Naive thymus-derived CD4-positive, alpha-beta T cell (primary cell): ENCODE results near the gene SCN2B. TPM values are rescaled to one million over a fixed set of nuclear protein-coding genes. Genes with fewer than 3 reads are reported as not detected.

Source experiments
- ATAC-seq: fragments of 150-1000 bp; cut with Tn5 transposase; 2 replicates; pipeline ENCODE4 v1.10.0; 2021; ENCODE audit warnings: mild to moderate bottlenecking, moderate library complexity
- CTCF ChIA-PET: fragments of 350-600 bp; sonication (Branson Sonifier 250); formaldehyde crosslinking; loops from one replicate; lab custom pipeline; 2021; ENCODE audit warnings: antibody characterized with exemption; lab: Charles Lee
- POLR2A ChIA-PET: fragments of 350-600 bp; sonication (Branson Sonifier 250); formaldehyde crosslinking; loops from one replicate; lab custom pipeline; 2021; ENCODE audit warnings: antibody characterized with exemption, inconsistent platforms; lab: Charles Lee
- DNase-seq, 9 donors: peaks; one replicate each; pipeline versions ENCODE4 v3.0.0 to v3.0.0-alpha.2; 2020 to 2022; ENCODE audit warnings: mixed read lengths in 1 of 9
- H3K27ac ChIP-seq: one replicate; pipeline ENCODE4 v1.7.0; 2013; ENCODE audit warnings: mild to moderate bottlenecking, low read depth, low read length, moderate library complexity
- H3K27me3 ChIP-seq, 2 donors: one replicate each; pipeline ENCODE4 v1.7.0; 2013; ENCODE audit warnings: low read length in 2 of 2, mild to moderate bottlenecking in 2 of 2, moderate library complexity in 2 of 2; ENCODE audit not compliant: control insufficient read depth in 2 of 2, insufficient read depth in 2 of 2
- H3K36me3 ChIP-seq, 3 experiments: 1 replicate in 2 of 3; 2 replicates in 1 of 3; pipeline ENCODE4 v1.7.0; 2013; ENCODE audit warnings: low read length in 3 of 3, mild to moderate bottlenecking in 3 of 3, moderate library complexity in 1 of 3; ENCODE audit not compliant: insufficient read depth in 3 of 3, control insufficient read depth in 2 of 3
- H3K4me1 ChIP-seq, 2 donors: one replicate each; pipeline ENCODE4 v1.7.0; 2013; ENCODE audit warnings: low read length in 2 of 2, mild to moderate bottlenecking in 2 of 2, moderate library complexity in 1 of 2; ENCODE audit not compliant: control insufficient read depth in 2 of 2, insufficient read depth in 2 of 2
- H3K4me3 ChIP-seq: 2 replicates; pipeline ENCODE4 v1.7.0; 2013; ENCODE audit warnings: mild to moderate bottlenecking, low read length
- H3K9me3 ChIP-seq, 3 experiments: 1 replicate in 2 of 3; 2 replicates in 1 of 3; pipeline ENCODE4 v1.7.0; 2013; ENCODE audit warnings: low read length in 3 of 3; ENCODE audit not compliant: control insufficient read depth in 2 of 3
- H3K27ac Mint-ChIP-seq, 9 donors: one replicate each; pipeline ENCODE4 v1.8.0; 2020 to 2022; ENCODE audit warnings: mixed read lengths in 9 of 9, mild to moderate bottlenecking in 8 of 9, moderate library complexity in 5 of 9, inconsistent platforms in 2 of 9
- H3K27me3 Mint-ChIP-seq, 5 donors: one replicate each; pipeline ENCODE4 v1.8.0; 2021 to 2022; ENCODE audit warnings: mixed read lengths in 5 of 5, mild to moderate bottlenecking in 1 of 5
- H3K36me3 Mint-ChIP-seq, 5 donors: one replicate each; pipeline ENCODE4 v1.8.0; 2020 to 2022; ENCODE audit warnings: mixed read lengths in 5 of 5, mild to moderate bottlenecking in 3 of 5, inconsistent platforms in 1 of 5
- H3K4me1 Mint-ChIP-seq, 7 donors: one replicate each; pipeline ENCODE4 v1.8.0; 2020 to 2022; ENCODE audit warnings: mixed read lengths in 7 of 7, mild to moderate bottlenecking in 3 of 7, inconsistent platforms in 1 of 7
- H3K4me3 Mint-ChIP-seq, 10 donors: one replicate each; pipeline ENCODE4 v1.8.0; 2020 to 2022; ENCODE audit warnings: mild to moderate bottlenecking in 10 of 10, mixed read lengths in 10 of 10, moderate library complexity in 6 of 10, inconsistent platforms in 2 of 10
- H3K9me3 Mint-ChIP-seq, 11 donors: one replicate each; pipeline ENCODE4 v1.8.0; 2020 to 2022; ENCODE audit warnings: mixed read lengths in 11 of 11, mild to moderate bottlenecking in 4 of 11, inconsistent platforms in 1 of 11, moderate library complexity in 1 of 11
- intact Hi-C, 2 donors: fragments of 100-400 bp; cut with micrococcal nuclease; formaldehyde crosslinking; loops; one replicate each; pipeline ENCODE4 v1.15.1; 2023
- polyA plus RNA-seq, 2 donors: library from polyadenylated mRNA; unstranded; fragments of 300-500 nt; fragmentation: Illumina TruSeq; gene quantifications; one replicate each; pipeline ENCODE4 v1.2.3, GENCODE V29; 2021
- total RNA-seq, 6 experiments: library from RNA in 5 of 6; stranded (reverse) in 5 of 6; gene quantifications; 1 replicate in 5 of 6; 2 replicates in 1 of 6; pipeline ENCODE4 v1.2.3 and lab custom pipeline; 2021 to 2026

Gene SCN2B
- total and polyA plus RNA-seq, 7 experiments from 2014 or later, result not detected

DNA sequence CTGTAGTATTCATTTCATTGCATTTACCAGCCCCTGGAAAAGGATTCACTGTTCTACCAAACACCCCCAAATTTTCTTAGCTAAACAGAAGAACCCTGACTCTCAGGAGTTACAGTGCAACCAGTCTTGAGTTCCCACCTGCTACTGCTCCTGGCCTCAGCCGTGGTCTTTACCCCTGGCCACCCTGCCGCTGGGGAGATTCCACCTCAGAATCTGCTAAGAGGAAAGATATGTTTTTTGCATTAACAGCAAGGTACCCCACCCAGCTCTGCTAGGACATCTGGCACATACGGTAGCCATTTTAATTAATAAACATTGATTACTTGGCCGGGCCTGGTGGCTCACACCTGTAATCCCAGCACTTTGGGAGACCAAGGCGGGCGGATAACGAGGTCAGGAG lies 39.3 kb upstream of the SCN2B start:
- CTCF ChIA-PET, result interaction anchor here (0.7 to 4.6 kb wide), 6 partner anchors 10 to 45 kb away, joined by 3 to 25 read pairs (median 6); partner anchors contain the start of gene JAML
- no peaks in the 10 kb centered on the region for H3K9me3 ChIP-seq
- no peaks in the 10 kb centered on the region for H3K27me3 ChIP-seq
- peak overlapping the region; percentile 40 for H3K27ac ChIP-seq
- H3K36me3 Mint-ChIP-seq, result peaks cover 15 to 47% (median 33%) of the 10 kb centered on the region in 5 donors
- ATAC-seq (no peak), DNase-seq (no peak)
- no peak overlapping the region for H3K4me3 ChIP-seq
- no peaks in the 10 kb centered on the region for H3K9me3 Mint-ChIP-seq
- peaks cover 75 to 94% (median 91%) of the 10 kb centered on the region in 7 donors for H3K4me1 Mint-ChIP-seq
- peaks cover 6 to 22% (median 11%) of the 10 kb centered on the region in 3 experiments for H3K36me3 ChIP-seq
- POLR2A ChIA-PET, result interaction anchor here (0.6 to 7.5 kb wide), 11 partner anchors 10 to 126 kb away, joined by 3 to 64 read pairs (median 4); partner anchors contain the start of genes CD3D, JAML and MPZL3
- H3K27ac Mint-ChIP-seq, result peak overlapping the region in 5 of 9 donors; percentile 60 to 96 (median 90)
- no peaks in the 10 kb centered on the region for H3K27me3 Mint-ChIP-seq
- intact Hi-C loops, result loop anchor here (1.0 to 5.0 kb wide), 3 partner anchors 9 to 67 kb away; no protein-coding TSS in a partner anchor
- H3K4me3 Mint-ChIP-seq, result peak overlapping the region in 9 of 10 donors; percentile 62 to 83 (median 70)
- H3K4me1 ChIP-seq, result peaks cover 55 to 80% of the 10 kb centered on the region in 2 donors

DNA sequence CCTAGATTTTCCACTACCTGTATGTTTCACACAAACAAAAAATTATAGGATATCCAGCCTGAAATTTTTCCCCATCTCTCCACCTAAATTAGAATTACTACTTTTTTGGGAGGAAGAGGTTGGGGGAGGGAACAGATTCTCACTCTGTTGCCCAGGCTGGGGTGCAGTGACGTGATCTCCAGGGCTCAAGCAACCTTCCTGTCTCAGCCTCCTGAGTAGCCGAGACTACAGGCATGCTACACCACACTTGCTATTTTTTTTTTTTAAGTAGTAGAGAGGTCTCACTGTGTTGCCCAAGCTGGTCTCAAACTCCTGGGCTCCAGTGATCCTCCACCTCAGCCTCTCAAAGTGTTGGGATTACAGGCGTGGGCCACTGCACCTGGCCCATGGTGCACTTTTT lies 38.8 kb upstream of the SCN2B start:
- H3K27me3 Mint-ChIP-seq, result no peaks in the 10 kb centered on the region

DNA sequence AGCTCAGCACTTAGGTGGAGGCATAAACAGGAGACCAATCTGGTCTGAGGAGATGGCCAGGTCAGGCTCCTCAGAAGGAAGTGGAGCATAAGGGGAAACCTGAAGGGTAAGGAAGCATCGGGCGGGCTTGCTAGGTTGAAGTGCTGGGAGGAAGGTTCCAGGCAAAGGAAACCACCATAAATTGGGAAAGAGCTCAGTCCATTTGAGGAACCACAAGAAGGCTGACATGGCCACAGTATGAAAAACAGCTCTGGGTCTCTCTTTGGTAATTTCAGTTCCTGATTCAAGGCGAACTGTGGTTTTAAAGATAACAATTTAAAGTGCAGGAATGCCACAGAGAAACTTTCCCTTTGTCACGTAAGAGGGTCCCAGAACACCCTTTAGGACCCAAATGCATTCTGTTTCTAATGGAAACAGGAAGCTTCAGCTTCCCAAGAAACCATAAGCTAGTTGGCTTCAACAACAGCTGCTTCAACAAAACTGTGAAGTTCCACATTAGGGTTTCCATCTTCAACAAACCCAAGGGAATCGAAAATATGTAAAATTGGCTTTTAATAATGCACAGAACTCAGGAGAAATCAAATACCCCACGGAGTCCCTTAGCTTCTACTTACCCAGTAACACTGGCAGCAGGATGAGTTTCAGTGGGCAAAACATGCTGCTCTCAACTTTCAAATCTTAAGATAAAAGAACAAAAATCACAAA lies 37.9 kb upstream of the SCN2B start:
- peak overlapping the region in 8 of 10 donors; percentile 62 to 87 (median 76) for H3K4me3 Mint-ChIP-seq
- no peak overlapping the region for H3K27ac ChIP-seq
- no peaks in the 10 kb centered on the region for H3K27me3 Mint-ChIP-seq
- H3K4me1 Mint-ChIP-seq, result peaks cover 70 to 87% (median 77%) of the 10 kb centered on the region in 7 donors
- no peaks in the 10 kb centered on the region for H3K9me3 ChIP-seq
- intact Hi-C loops, result no loop called here
- peaks cover 44 to 66% of the 10 kb centered on the region in 2 donors for H3K4me1 ChIP-seq
- CTCF ChIA-PET, result interaction anchor here (0.8 to 4.7 kb wide), 10 partner anchors 9 to 81 kb away, joined by 3 to 25 read pairs (median 4); partner anchors contain the start of genes JAML and MPZL3
- H3K27ac Mint-ChIP-seq, result peak overlapping the region in 7 of 9 donors; percentile 59 to 96 (median 84)
- POLR2A ChIA-PET, result interaction anchor here (0.8 to 7.5 kb wide), 10 partner anchors 8 to 145 kb away, joined by 3 to 64 read pairs (median 4); partner anchors contain the start of genes CD3G, JAML, MPZL3 and UBE4A
- no peaks in the 10 kb centered on the region for H3K27me3 ChIP-seq
- H3K4me3 ChIP-seq, result no peak overlapping the region
- peak; percentile 61 for ATAC-seq
- no peak for DNase-seq
- H3K36me3 Mint-ChIP-seq, result peaks cover 13 to 49% (median 35%) of the 10 kb centered on the region in 5 donors
- H3K36me3 ChIP-seq, result peaks cover 6 to 29% (median 15%) of the 10 kb centered on the region in 3 experiments
- H3K9me3 Mint-ChIP-seq, result no peaks in the 10 kb centered on the region

More for the DNA sequence above, 38.8 kb upstream of the SCN2B start:
- Histone ChIP-seq H3K4me3 (no peak overlapping the region), H3K36me3 (peaks cover 6 to 27% (median 15%) of the 10 kb centered on the region in 3 experiments), H3K4me1 (peaks cover 50 to 75% of the 10 kb centered on the region in 2 donors), H3K27me3 (no peaks in the 10 kb centered on the region), H3K9me3 (no peaks in the 10 kb centered on the region), H3K27ac (peak overlapping the region; percentile 40)
- peak overlapping the region in 7 of 9 donors; percentile 44 to 96 (median 84) for H3K27ac Mint-ChIP-seq
- ATAC-seq (no peak), DNase-seq (peak in 2 of 9 donors; percentile 28 to 34)
- H3K9me3 Mint-ChIP-seq, result no peaks in the 10 kb centered on the region
- POLR2A ChIA-PET, result interaction anchor here (0.6 to 7.5 kb wide), 10 partner anchors 9 to 271 kb away, joined by 3 to 64 read pairs (median 6); partner anchors contain the start of genes CD3G, JAML, MPZL3 and UBE4A
- CTCF ChIA-PET, result interaction anchor here (1.0 to 4.7 kb wide), 7 partner anchors 10 to 80 kb away, joined by 3 to 25 read pairs (median 6); partner anchors contain the start of genes JAML and MPZL3
- H3K4me3 Mint-ChIP-seq, result peak overlapping the region in 9 of 10 donors; percentile 62 to 87 (median 73)
- H3K4me1 Mint-ChIP-seq, result peaks cover 75 to 92% (median 86%) of the 10 kb centered on the region in 7 donors
- peaks cover 15 to 52% (median 38%) of the 10 kb centered on the region in 5 donors for H3K36me3 Mint-ChIP-seq
- intact Hi-C loops, result loop anchor here in 1 of 2 donors (1.0 to 5.0 kb wide), 2 partner anchors 9 to 67 kb away; no protein-coding TSS in a partner anchor

DNA sequence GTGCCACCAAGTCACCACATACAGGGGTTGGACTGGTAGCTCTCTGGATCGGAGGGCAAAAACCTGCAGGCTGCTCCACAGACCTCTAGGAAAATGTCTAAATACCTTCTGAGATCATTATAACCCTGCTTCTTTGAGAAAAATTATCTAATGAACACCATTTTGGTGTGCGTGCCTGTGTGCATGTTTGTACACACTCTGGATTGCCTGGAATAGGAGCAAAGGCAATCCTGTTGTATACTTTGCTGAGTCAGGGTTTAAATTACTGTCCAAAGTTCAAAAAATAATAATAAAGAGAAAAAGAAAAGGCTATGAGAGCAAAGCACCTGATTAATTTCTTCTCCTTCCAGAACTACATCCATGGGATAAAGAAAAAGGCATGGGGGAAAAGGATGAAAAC lies 37.3 kb upstream of the SCN2B start:
- H3K27ac Mint-ChIP-seq, result peak overlapping the region in 7 of 9 donors; percentile 60 to 96 (median 83)
- no peaks in the 10 kb centered on the region for H3K27me3 Mint-ChIP-seq
- POLR2A ChIA-PET, result interaction anchor here (0.7 to 7.5 kb wide), 7 partner anchors 8 to 131 kb away, joined by 3 to 64 read pairs (median 5); partner anchors contain the start of genes CD3G, JAML and MPZL3
- ATAC-seq (no peak), DNase-seq (no peak)
- peaks cover 64 to 87% (median 74%) of the 10 kb centered on the region in 7 donors for H3K4me1 Mint-ChIP-seq
- H3K9me3 Mint-ChIP-seq, result no peaks in the 10 kb centered on the region
- Histone ChIP-seq H3K4me3 (no peak overlapping the region), H3K9me3 (no peaks in the 10 kb centered on the region), H3K27me3 (no peaks in the 10 kb centered on the region), H3K4me1 (peaks cover 42 to 62% of the 10 kb centered on the region in 2 donors), H3K27ac (peak overlapping the region; percentile 16), H3K36me3 (peaks cover 6 to 35% (median 15%) of the 10 kb centered on the region in 3 experiments)
- CTCF ChIA-PET, result interaction anchor here (0.9 to 4.7 kb wide), 8 partner anchors 8 to 82 kb away, joined by 3 to 25 read pairs (median 6); partner anchors contain the start of gene JAML
- intact Hi-C loops, result no loop called here
- peaks cover 13 to 49% (median 40%) of the 10 kb centered on the region in 5 donors for H3K36me3 Mint-ChIP-seq
- H3K4me3 Mint-ChIP-seq, result peak overlapping the region in 7 of 10 donors; percentile 37 to 83 (median 67)

DNA sequence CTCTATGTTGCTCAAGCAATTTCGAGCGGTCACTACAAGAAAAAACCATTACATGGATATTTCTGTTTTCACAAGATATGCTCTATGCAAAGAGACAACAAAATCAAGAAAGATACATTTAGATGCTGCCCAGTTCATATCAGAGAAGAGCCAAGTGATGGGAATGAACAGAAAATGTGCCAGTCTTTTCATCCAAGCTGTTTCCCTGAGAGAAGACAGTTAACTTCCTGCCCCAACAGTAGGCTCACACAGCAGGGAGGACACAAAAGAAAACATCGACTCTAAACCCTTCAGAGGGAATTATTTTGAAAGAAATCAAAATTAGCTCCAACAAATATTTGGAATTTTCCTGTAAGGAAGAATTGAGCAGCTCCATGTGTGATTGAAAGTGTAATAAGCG lies 36.8 kb upstream of the SCN2B start:
- Mint-ChIP-seq H3K27me3 (no peaks in the 10 kb centered on the region), H3K9me3 (no peaks in the 10 kb centered on the region), H3K4me1 (peaks cover 58 to 85% (median 69%) of the 10 kb centered on the region in 7 donors), H3K27ac (peak overlapping the region in 7 of 9 donors; percentile 60 to 96 (median 83)), H3K4me3 (peak overlapping the region in 7 of 10 donors; percentile 12 to 80 (median 61)), H3K36me3 (peaks cover 13 to 50% (median 40%) of the 10 kb centered on the region in 5 donors)
- H3K27me3 ChIP-seq, result no peaks in the 10 kb centered on the region
- no peaks in the 10 kb centered on the region for H3K9me3 ChIP-seq
- POLR2A ChIA-PET, result interaction anchor here (0.7 to 7.5 kb wide), 4 partner anchors 9 to 132 kb away, joined by 3 to 64 read pairs (median 4); partner anchors contain the start of genes CD3G and JAML
- H3K4me1 ChIP-seq, result peaks cover 37 to 60% of the 10 kb centered on the region in 2 donors
- CTCF ChIA-PET, result interaction anchor here (0.9 to 4.7 kb wide), 5 partner anchors 12 to 82 kb away, joined by 3 to 25 read pairs (median 13); partner anchors contain the start of gene JAML
- H3K4me3 ChIP-seq, result no peak overlapping the region
- peaks cover 6 to 36% (median 15%) of the 10 kb centered on the region in 3 experiments for H3K36me3 ChIP-seq
- ATAC-seq (no peak), DNase-seq (no peak)
- H3K27ac ChIP-seq, result peak overlapping the region; percentile 16
- intact Hi-C loops, result no loop called here
